Vagina (tissue), 2 donors: ENCODE results near the gene PLEKHD1. TPM values are rescaled to one million over a fixed set of nuclear protein-coding genes. Genes with fewer than 3 reads are reported as not detected.

Source experiments
- DNase-seq, 2 donors: peaks; one replicate each; pipeline ENCODE4 v3.0.0-alpha.2; 2017; ENCODE audit errors: extremely low spot score in 2 of 2
- H3K27ac ChIP-seq: fragments of 200-600 bp; sonication (generic); one replicate; pipeline ENCODE4 v1.5.1; 2019
- H3K27me3 ChIP-seq: fragments of 200-600 bp; sonication (generic); one replicate; pipeline ENCODE4 v1.5.1; 2019
- H3K36me3 ChIP-seq, 2 donors: fragments of 200-600 bp; sonication (generic); one replicate each; pipeline ENCODE4 v1.5.1; 2017 to 2019
- H3K4me1 ChIP-seq: fragments of 200-600 bp; sonication (generic); one replicate; pipeline ENCODE4 v1.5.1; 2019
- H3K4me3 ChIP-seq, 2 donors: fragments of 200-600 bp; sonication (generic); 1 replicate in 1 of 2; 2 replicates in 1 of 2; pipeline ENCODE4 v1.5.1; 2016 to 2019
- H3K9me3 ChIP-seq: fragments of 200-600 bp; sonication (generic); one replicate; pipeline ENCODE4 v1.5.1; 2019
- POLR2A ChIP-seq, 2 donors: fragments of 450-650 bp; IDR thresholded peaks; one replicate each; pipeline ENCODE4 v1.6.1; 2017; ENCODE audit warnings: antibody characterized with exemption in 2 of 2, mild to moderate bottlenecking in 2 of 2, moderate library complexity in 2 of 2
- POLR2AphosphoS5 ChIP-seq, 2 donors: sonication (generic); formaldehyde crosslinking; IDR thresholded peaks; one replicate each; pipeline ENCODE4 v1.9.0; 2017; ENCODE audit warnings: antibody characterized with exemption in 2 of 2, mild to moderate bottlenecking in 2 of 2, low read depth in 1 of 2; ENCODE audit not compliant: insufficient read depth in 1 of 2
- intact Hi-C: fragments of 100-400 bp; cut with DNase I; formaldehyde crosslinking; loops from one replicate; pipeline ENCODE4 v1.15.1; 2023
- total RNA-seq: library from RNA; depleted of rRNA; stranded (reverse); fragments of >200 nt; gene quantifications from one replicate; pipeline ENCODE4 v1.2.3, GENCODE V29; 2016
- TF ChIP-seq, protein P1 (sequence below), 3 experiments: fragments of 450-650 bp in 2 of 3; fragments of 200-600 bp in 1 of 3; sonication (generic) in 1 of 3; IDR thresholded peaks; one replicate each; pipeline ENCODE4 v1.5.1; 2017 to 2019; ENCODE audit warnings: antibody characterized with exemption in 3 of 3, mild to moderate bottlenecking in 2 of 3, moderate library complexity in 2 of 3

PLEKHD1 gene
- not detected for total RNA-seq

DNA sequence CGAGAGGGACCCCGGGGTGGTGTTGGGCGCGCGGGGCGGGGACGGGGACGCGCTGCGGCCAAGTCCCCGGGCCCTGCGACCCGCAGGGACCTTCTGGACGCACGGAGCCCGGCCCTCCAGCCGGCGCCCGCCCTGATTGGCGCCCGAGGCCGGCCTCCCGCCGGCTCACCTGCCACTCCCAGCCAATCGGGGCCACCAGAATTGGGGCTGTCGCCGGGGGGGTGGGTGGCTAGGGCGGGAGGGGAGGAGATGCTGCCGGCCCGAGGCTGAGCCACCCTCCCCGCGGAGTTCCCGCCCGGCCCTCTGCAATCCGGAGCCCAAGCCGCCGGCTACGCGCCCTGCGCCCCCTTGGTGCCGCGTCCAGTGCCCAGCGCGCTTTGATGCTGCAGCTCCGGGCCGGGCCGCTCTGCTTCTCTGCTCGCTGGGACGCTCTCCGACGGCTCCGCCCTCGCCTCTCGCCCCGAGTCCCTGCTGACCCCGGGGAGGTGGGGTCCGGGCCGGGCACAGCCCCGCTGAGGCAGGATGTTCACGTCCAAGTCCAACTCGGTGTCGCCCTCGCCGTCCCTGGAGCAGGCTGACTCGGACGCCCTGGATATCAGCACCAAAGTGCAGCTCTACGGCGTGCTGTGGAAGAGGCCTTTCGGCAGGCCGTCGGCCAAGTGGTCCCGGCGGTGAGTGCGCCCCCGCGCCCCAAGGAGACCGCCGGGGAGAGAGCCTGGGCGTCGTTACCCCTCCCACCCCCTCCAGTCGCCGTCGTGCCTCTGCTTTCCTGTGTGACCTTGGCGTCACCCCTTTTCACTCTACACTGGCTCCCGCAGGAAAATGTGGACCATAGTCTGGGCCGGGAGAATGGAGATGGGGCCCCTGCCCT, at the start of gene PLEKHD1:
PLEKHD1 (plus strand) TSS at position 285 of the 871 bp plus-strand sequence; CDS start at position 523, 238 bp downstream.
- intact Hi-C loops = no loop called here
- no peak for DNase-seq
- no peak for TF ChIP-seq POLR2A (IDR thresholded peaks at IDR 0.05)
- TF ChIP-seq POLR2AphosphoS5 (IDR thresholded peaks at IDR 0.05; ENCODE audit: insufficient read depth in 1 of 2, low read depth in 1 of 2) = no peak
- TF ChIP-seq, protein P1, sequence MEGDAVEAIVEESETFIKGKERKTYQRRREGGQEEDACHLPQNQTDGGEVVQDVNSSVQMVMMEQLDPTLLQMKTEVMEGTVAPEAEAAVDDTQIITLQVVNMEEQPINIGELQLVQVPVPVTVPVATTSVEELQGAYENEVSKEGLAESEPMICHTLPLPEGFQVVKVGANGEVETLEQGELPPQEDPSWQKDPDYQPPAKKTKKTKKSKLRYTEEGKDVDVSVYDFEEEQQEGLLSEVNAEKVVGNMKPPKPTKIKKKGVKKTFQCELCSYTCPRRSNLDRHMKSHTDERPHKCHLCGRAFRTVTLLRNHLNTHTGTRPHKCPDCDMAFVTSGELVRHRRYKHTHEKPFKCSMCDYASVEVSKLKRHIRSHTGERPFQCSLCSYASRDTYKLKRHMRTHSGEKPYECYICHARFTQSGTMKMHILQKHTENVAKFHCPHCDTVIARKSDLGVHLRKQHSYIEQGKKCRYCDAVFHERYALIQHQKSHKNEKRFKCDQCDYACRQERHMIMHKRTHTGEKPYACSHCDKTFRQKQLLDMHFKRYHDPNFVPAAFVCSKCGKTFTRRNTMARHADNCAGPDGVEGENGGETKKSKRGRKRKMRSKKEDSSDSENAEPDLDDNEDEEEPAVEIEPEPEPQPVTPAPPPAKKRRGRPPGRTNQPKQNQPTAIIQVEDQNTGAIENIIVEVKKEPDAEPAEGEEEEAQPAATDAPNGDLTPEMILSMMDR (IDR thresholded peaks at IDR 0.05) = no peak
- Histone ChIP-seq H3K27me3 (no peaks in the 10 kb centered on the region), H3K4me3 (peak within 1 kb of the TSS; percentile 27 to 38), H3K36me3 (no peaks in the 10 kb centered on the region), H3K4me1 (peaks cover 18% of the 10 kb centered on the region), H3K9me3 (no peaks in the 10 kb centered on the region), H3K27ac (no peak within 1 kb of the TSS)

DNA sequence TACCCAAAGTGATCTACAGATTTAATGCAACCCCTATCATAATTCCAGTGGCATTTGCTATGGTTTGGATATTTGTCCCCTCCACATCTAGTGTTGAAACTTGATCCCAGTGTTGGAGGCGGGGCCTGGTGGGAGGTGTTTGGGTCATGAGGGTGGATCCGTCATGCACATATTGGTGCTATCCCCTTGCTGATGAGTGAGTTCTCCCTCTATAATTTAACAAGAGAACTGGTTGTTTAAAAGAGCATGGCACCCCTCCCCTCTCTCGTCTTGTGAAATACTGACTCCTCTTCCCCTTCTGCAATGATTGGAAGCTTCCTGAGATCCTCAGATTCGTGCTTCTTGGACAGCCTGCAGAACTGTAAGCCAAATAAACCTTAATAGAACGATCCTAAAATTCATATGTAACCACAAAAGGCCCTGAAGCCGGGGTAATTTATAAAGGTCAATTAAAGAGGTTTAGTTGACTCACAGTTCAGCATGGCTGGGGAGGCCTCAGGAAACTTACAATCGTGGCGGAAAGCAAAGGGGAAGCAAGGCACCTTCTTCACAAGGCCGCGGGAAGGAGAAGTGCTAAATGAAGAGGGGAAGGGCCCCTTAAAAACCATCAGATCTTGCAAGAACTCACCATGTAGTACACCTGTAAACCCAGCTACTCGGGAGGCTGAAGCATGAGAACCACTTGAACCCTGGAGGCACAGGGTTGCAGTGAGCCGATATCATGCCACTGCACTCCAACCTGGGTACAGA, 44.8 kb upstream of the PLEKHD1 start:
- intact Hi-C loops = no loop called here
- Histone ChIP-seq H3K27ac (no peak overlapping the region), H3K36me3 (peaks cover 0 to 8% of the 10 kb centered on the region in 2 donors), H3K4me3 (no peak overlapping the region), H3K4me1 (no peaks in the 10 kb centered on the region), H3K9me3 (no peaks in the 10 kb centered on the region), H3K27me3 (no peaks in the 10 kb centered on the region)
- TF ChIP-seq POLR2A (IDR thresholded peaks at IDR 0.05) = no peak
- no peak for DNase-seq

DNA sequence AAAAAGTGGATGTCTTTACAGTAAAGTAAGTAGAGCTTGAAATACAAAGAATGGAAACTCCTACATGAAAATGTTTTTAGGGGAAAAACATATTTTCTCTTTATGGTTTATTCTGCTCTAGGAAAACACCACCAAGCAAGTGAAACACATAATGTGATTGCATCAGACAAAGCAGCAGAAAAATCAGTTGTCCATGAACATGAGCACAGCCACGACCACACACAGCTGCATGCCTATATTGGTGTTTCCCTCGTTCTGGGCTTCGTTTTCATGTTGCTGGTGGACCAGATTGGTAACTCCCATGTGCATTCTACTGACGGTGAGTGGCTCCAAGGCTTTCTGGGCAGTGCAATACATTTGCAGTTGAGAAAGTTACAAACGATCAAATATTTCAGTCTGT, 42.6 kb upstream of the PLEKHD1 start:
- H3K27me3 ChIP-seq = no peaks in the 10 kb centered on the region
- H3K4me1 ChIP-seq = no peaks in the 10 kb centered on the region
- H3K9me3 ChIP-seq = no peaks in the 10 kb centered on the region
- H3K27ac ChIP-seq = no peak overlapping the region
- TF ChIP-seq, protein P1 (IDR thresholded peaks at IDR 0.05) = no peak
- TF ChIP-seq POLR2A (IDR thresholded peaks at IDR 0.05) (no peak), POLR2AphosphoS5 (IDR thresholded peaks at IDR 0.05; ENCODE audit: insufficient read depth in 1 of 2, low read depth in 1 of 2) (no peak)
- DNase-seq = no peak
- peaks cover 0 to 8% of the 10 kb centered on the region in 2 donors for H3K36me3 ChIP-seq
- no peak overlapping the region for H3K4me3 ChIP-seq
- intact Hi-C loops = no loop called here

DNA sequence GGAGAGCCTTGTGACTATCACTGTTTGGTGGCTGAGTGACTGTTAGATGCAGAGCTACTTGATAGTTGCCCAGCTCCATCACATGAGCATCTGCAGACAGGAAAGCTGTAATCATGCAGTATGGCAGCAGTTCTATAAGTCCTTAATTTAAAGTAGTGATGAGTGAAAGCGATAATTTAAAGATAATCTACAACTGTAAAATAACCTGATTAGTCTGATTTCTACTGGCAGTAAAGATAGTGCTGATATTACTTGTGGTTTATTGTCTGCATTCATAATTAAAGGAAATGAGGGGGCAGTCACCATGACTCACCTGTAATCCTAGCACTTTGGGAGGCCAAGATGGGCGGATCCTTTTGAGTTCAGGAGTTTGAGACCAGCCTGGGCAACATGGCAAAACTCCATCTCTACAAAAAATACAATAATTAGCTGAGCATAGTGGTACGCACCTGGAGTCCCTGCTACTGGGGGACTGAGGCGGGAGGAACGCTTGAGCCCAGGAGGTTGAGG, 41.2 kb upstream of the PLEKHD1 start:
- H3K36me3 ChIP-seq = peaks cover 0 to 9% of the 10 kb centered on the region in 2 donors
- H3K9me3 ChIP-seq = no peaks in the 10 kb centered on the region
- TF ChIP-seq POLR2A (IDR thresholded peaks at IDR 0.05) (no peak), POLR2AphosphoS5 (IDR thresholded peaks at IDR 0.05; ENCODE audit: insufficient read depth in 1 of 2, low read depth in 1 of 2) (no peak)
- TF ChIP-seq, protein P1 (IDR thresholded peaks at IDR 0.05) = no peak
- no peaks in the 10 kb centered on the region for H3K27me3 ChIP-seq
- DNase-seq = no peak
- intact Hi-C loops = no loop called here
- H3K4me3 ChIP-seq = no peak overlapping the region
- no peak overlapping the region for H3K27ac ChIP-seq
- no peaks in the 10 kb centered on the region for H3K4me1 ChIP-seq

DNA sequence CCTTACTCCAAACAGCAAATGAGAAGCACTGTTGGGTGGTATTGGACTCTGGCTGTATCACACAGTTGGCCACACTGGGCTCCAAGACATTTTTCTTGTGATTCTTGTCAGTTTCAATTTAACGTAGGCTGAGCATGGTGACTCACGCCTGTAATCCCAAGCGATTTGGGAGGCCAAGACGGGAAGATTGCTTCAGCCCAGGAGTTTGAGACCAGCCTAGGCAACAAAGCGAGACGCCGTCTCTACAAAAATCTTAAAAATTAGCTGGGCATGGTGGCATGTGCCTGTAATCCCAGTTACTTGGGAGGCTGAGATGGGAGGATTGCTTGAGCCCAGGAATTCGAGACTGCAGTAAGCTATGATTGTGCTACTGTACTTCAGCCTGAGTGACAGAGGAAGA, 35.3 kb upstream of the PLEKHD1 start:
- DNase-seq = no peak
- Histone ChIP-seq H3K9me3 (no peaks in the 10 kb centered on the region), H3K27ac (no peak overlapping the region), H3K36me3 (peaks cover 0 to 3% of the 10 kb centered on the region in 2 donors), H3K4me1 (no peaks in the 10 kb centered on the region), H3K27me3 (no peaks in the 10 kb centered on the region), H3K4me3 (no peak overlapping the region)
- intact Hi-C loops = no loop called here
- TF ChIP-seq POLR2A (IDR thresholded peaks at IDR 0.05) = no peak
- TF ChIP-seq, protein P1 (IDR thresholded peaks at IDR 0.05) = no peak
- TF ChIP-seq POLR2AphosphoS5 (IDR thresholded peaks at IDR 0.05; ENCODE audit: insufficient read depth in 1 of 2, low read depth in 1 of 2) = no peak
